SK-MEL-5 (cell line): ENCODE data around the gene PDSS2. TPM values are rescaled to one million over a fixed set of nuclear protein-coding genes. Genes with fewer than 3 reads are reported as not detected.
A peak's percentile ranks its signal among the peaks of the same experiment; 100 is the strongest.
"Not testable (repeated sequence)": the region's sequence is repeated elsewhere in the genome, so short reads cannot be mapped to it uniquely, and the experiment has no call there.

Experiments
- DNase-seq: peaks from one replicate; pipeline ENCODE4 v3.0.0-alpha.2; 2016; ENCODE audit warnings: low read depth, low spot score
- in situ Hi-C: cut with HindIII; loops from 2 replicates; pipeline ENCODE4 v1.10.0; 2016; ENCODE audit warnings: low sequenced_read_pairs, high pct_unique_total_duplicates, low pct_unique_long_range_greater_than_20kb
- total RNA-seq: library from RNA; depleted of rRNA; stranded (reverse); fragments of >200 nt; shearing (Covaris generic); gene quantifications from 2 replicates; pipeline ENCODE4 v1.2.3, GENCODE V29; 2014

PDSS2 gene
- total RNA-seq, 1 experiment from 2014 or later: 12.6 TPM

DNA sequence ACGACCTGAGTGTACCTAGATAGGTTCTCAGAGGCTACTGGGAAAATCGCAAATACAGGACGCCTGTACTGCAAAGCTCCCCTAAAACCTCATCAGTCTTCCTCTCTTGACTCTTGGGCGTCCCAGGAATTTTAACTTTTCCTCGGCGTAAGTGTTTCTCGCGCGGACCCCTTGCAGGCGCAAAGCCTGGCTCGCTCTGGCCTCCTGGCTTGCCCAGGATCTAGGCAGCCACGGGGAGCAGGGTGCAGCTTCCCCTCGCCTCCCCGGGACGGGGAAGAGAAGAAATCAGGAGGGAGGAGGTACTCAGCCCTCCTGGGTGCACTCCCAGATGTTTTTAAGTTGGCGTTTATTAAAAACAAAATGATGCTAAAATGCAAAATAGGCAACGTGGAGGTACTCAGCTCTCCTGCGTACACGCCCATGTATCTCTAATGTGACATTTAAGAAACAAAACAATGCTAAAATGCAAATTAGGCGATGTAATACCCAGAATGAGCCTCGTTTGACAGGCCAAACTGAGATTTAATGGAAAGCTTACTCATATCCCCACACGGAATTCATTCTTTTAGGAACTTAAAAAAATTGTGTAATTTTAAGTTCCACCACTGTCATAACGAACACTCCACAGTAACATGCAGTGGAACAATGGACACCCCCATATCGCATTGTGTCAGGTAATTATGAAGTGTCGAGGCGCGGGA lies 29.0 kb upstream of the PDSS2 start:
- in situ Hi-C loops: no loop called here

DNA sequence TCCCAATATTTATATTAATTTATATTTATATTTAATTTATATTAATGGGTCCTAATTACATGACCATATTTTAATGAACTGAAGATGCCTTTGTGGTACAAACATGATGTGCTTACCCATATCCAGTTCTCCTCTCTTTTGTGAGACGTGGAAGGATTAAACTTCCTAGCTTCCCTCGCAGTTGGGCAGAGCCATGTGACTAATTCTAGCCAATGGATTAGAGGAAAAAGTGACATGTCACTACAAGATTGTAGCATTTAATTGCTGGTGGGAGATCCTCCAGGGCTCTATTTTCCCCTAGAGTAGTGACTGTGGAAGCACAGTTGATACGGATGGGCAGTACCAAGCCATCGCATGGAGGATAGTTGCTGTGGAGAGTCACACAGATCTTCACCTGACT lies 25.8 kb upstream of the PDSS2 start:
- no peak for DNase-seq
- in situ Hi-C loops: no loop called here

More for the DNA sequence above, 29.0 kb upstream of the PDSS2 start:
- DNase-seq: no peak

DNA sequence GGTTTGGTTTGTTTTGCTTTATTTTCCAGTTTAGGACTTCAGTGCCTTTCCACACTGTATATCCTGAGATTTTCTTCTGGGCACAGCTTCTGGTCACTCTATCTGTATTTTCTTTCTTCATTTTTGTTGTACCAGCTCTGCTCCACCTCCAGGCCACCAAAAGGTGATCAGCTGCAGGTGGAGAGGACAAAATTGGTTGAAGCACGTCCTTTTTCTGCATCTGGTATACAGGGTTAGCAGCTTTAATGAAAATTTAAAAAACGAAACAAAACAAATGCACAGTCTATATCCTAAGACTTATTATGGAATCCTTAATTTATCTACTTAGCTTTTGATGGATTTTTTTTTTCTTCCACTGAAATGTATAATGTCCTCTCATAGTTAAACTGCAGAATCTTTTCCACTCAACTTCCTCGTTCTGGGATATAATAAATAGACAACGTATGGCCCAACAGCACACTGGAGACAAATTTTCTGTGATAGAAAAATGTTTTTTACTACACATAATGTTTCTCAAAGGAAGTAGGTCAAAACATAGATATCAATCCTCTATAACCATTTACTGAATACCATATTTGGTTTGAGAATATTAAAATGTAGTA lies 19.8 kb upstream of the PDSS2 start:
- no peak for DNase-seq
- in situ Hi-C loops: no loop called here

DNA sequence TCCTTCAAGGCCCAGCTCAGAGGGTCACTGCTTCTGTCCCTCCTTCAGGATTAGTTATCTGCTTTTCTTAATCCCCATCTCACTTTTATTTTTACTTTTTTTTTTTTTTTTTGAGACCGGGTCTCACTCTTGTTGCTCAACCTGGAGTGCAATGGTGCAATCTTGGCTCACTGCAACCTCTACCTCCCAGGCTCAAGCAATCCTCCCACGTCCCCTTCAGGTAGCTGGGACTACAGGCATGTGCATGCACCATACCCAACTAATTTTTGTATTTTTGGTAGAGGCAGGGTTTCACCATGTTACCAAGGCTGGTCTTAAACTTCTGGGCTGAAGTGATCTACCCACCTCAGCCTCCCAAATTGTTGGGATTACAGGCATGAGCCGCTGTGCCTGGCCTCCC lies 16.5 kb upstream of the PDSS2 start:
- DNase-seq, in situ Hi-C loops: not testable (repeated sequence)

DNA sequence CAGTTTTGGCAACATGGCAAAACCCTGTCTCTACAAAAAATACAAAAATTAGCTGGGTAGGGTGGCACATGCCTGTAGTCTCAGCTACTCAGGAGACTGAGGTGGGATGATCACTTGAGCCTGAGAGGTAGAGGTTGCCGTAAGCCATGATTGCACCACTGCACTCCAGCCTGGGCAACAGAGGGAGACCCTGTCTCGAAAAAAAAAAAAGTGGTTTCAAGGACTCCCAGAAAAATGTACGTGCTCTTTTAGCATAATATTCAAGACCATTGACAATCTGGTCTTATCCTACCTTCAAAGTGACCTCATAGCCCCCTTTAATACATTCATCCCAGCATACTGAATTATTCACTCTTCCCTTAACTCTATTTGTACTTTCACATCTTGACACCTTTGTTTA lies 16.0 kb upstream of the PDSS2 start:
- DNase-seq, in situ Hi-C loops: not testable (repeated sequence)

DNA sequence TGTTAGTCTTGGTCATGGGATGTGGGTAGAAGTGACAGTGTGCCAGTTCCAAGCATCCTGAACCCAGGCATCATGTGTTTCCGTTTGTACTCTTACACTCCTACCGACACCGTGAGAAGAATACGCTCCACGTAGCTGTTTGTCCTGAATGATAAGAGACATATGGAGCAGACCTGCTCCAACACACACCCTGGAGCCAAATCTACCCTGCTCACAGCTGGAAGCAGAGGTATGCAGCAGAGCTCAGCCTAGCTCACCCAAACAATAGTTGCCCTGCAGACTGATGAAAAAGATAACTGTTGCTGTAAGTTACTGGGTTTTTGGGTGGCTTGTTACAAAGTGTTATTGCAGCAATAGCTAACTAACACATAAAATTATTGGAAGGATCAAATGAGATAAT lies 14.3 kb upstream of the PDSS2 start:
- in situ Hi-C loops: no loop called here
- DNase-seq: no peak

DNA sequence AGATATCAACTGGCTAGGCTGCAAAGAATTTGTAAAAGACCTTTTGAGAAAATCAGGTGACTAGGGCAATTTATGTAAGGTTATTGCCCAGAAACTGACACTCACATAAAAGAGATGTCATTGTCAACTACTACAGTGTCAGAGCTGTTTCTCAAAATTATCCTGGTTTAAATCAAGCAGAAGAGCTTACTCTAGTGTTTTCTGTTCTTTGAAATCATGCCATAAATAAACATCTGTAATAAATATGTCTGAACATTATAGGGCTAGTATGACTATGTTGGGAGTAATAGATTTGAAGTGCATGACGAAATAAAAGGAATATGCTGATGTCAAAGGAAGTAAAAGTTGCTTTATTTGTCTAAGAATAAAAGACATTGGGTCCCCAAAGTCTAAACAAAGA lies 11.0 kb upstream of the PDSS2 start:
- in situ Hi-C loops: no loop called here
- DNase-seq: no peak

DNA sequence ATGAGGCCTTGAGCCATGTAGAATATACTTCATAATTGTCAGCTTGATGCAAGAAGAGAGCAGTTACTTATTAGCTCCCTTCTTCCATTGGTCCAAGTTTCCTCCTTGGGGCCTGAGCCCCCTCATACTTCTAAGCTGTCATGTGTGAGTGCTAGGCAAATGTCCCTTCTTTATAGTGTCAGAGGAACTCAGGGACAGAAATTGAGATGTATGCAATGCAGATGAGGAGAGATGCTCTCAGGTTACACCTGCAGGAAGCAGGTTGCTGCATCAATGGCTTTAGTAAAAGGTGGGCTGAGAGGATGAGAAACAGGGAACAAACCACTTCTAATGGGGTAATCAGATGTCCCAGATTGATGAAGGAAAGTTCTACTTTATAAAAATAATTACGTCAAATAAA lies 6.7 kb upstream of the PDSS2 start:
- in situ Hi-C loops: no loop called here
- DNase-seq: no peak

DNA sequence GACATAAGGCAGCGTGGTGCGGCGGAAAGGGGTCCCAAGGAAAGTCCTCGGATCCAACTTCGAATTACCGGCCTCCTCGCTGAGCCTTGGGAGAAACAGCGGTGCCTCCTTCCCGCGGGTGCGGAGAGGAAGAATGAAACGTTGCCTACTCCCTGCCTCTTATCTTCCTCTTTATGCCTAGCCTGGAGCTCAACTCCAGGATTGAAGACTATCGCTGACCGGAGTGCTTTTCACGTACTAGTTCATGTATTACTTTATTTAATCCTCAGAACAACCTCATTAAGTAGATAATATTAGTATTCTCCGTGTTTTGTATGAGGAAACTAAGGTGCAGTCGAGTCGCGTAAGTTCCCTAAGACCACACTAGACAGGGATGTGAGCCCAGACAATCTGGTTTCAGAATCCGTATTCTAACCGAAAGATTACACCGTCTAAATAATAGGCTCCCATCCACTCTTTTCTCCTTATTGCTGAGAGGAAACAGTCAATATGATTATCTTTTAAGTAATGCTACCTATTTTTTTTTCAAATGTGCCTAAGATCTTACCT lies 793 bp upstream of the PDSS2 start:
- in situ Hi-C loops: no loop called here
- DNase-seq: peak; percentile 4

DNA sequence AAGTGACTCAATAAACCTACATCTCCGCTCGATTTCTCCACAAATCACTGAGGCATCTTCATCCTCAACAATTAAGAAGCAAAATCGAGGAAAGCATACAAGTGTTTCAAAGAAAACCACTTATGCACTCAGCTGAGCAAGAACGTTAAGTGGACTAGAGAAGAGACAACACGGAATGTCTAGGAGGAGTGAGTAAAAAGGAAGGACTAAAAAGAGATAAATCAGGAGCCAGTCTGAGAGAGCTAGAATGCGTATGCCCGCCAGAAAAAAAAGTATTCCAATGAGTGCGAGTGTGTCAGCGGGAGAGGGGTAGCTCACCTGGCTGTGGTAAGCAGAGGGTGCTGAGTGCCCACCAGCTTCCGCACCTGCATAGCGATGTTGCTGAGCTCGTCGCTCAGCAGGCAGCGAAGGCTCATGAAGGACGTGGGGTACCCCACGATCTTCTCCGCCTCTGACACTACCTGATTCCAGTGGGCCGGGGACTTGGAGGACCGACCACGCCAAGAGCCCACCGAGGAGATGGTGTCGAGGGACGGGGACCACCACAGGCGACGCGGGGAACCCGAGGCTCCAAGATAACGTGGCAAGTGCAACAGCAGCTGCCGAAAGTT lies 587 bp downstream of the PDSS2 start:
- in situ Hi-C loops: no loop called here
- peak; percentile 7 for DNase-seq

DNA sequence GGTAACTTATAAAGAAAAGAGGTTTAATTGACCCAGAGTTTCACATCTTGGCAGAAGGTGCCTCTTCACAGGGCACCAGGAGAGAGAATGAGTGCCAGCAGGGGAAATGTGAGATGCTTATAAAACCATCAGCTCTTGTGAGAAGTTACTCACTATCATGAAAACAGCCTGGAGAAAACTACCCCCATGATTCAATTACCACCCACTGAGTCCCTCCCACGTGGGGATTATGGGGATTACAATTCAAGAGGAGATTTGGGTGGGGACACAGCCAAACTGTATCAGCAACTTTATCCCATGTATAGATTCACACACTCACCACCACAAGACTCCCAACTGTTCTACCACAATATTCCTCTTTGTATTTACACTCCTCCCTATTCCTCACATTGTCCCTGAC lies 10.6 kb downstream of the PDSS2 start:
- in situ Hi-C loops: no loop called here
- no peak for DNase-seq

DNA sequence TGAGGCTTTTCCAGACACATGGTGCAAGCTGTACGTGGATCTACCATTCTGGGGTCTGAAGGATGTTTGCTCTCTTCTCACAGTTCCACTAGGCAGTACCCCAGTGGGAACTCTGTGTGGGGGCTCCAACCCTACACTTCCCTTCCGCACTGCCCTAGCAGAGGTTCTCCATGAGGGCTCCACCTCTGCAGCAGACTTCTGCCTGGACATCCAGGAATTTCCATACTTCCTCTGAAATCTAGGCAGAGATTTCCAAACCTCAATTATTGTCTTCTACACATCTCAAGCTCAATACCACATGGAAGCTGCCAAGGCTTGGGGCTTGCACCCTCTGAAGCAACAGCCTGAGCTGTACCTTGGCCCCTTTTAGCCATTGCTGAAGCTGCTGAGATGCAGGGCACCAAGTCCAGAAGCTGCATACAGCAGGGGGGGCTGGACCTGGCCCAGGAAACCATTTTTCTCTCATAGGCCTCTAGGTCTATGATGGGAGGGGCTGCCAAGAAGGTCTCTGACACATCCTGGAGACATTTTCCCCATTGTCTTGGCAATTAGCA lies 11.6 kb downstream of the PDSS2 start:
- in situ Hi-C loops: no loop called here
- DNase-seq: no peak

DNA sequence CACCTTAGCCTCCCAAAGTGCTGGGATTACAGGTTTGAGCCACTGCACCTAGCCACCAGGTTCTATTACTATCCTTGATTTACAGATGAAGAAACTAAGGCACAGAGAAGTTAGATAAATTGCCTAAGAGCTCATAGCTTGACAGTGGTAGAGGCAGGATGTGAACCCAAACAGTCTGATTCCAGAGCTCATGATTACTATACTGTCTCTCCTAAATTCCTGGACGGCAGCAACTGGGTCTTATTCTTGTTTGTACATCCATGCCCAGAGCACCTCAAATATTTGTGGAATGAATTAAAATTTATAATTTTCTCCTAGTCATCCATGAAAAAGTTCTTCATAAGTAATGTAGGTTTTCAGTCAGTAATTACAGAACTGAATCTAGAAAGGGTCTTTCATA lies 15.1 kb downstream of the PDSS2 start:
- in situ Hi-C loops: no loop called here
- DNase-seq: no peak

DNA sequence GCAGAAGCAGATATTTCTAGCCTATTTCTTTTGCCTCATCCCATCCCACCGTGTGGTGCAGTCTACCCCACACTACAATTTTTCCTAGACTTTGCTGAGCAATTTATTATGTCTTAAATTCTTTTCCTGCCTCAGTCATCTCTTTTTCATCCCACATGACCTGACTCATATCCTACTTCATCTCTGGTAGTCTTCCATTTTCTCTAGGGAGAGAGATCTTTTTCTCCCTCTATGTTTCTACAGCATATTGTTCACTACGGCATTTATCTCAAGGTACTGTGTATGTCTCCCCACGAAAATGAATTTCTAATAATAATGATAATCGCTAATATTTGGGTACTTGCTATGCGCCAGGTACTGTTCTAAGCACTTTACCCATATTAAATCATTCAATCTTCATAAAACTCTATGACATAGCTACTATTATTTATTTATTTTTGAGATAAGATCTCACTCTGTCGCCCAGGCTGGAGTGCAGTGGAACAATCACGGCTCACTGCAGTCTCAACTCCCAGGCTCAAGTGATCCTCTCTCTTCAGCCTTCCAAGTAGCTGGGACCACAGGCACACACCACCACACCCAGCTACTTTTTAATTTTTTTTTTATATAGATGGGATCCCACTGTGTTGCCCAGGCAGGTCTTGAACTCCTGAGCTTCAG lies 15.6 kb downstream of the PDSS2 start:
- in situ Hi-C loops: no loop called here
- DNase-seq: no peak

DNA sequence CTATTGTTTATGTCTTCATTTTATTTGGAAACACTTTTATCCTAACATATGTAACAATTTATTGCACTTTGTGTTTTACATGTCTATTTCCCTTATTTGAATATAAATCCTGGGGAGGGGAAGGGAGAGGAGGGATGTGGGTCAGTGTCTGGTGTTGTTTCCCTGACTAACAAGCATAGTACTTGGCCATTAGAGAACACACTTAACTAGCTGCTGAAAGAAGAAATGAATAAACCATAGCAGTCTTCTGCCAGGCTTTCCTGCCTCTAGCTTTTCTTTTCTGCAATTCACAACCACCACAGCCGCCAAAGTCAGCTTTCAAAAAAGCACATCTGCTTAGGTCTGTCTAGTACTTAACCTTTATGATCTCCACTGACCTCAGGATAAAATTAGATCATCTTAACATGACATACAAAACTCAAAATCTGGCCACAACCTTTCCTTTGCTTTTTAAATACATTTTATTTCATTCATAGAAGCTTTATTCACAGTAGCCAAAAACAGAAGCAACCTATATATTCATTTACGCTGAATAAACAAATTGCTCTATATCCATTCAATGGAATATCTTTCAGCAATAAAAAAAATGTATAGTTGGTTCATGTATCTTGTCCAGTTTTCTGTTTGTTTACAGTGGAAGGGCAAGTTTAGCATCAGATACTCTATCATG lies 16.3 kb downstream of the PDSS2 start:
- no peak for DNase-seq
- in situ Hi-C loops: no loop called here

DNA sequence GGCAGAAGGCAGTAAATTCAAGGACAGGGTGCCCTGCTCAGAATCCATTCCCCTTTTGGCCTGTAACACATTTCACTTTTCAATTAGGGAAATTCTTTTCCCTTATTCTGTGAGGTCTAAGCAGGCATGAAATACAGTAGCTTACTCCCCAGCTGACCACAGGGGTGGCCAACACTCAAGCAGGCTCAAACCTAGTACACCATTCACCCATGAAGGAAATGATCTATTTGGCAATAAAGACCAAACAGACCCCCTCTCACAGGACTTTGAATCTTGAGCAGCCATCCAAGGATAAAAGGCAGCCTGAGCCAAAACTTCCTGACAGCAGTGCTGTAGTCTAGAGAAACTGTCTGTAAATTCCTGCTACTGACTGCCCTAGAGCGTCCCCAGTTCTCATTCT lies 17.7 kb downstream of the PDSS2 start:
- DNase-seq: no peak

DNA sequence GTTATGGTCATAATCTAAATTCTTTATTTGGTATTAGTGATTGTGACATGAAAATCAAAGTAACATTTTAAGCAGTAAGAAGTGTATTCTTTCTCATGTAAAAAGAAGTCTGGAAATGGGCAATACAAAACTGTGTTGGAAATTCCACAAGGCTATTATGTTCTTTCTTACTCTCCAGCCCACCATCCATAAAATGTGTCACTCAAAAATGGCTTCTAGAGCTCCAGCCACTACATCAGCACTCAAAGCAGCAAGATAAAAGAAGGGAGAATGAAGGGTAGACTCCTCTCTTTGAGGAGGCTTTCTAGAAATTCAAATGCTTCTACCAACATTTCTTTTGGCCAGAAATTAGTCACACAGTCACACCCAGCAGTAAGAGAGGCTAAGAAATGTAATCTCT lies 18.4 kb downstream of the PDSS2 start:
- in situ Hi-C loops: no loop called here
- no peak for DNase-seq

More for the DNA sequence above, 17.7 kb downstream of the PDSS2 start:
- in situ Hi-C loops: no loop called here

DNA sequence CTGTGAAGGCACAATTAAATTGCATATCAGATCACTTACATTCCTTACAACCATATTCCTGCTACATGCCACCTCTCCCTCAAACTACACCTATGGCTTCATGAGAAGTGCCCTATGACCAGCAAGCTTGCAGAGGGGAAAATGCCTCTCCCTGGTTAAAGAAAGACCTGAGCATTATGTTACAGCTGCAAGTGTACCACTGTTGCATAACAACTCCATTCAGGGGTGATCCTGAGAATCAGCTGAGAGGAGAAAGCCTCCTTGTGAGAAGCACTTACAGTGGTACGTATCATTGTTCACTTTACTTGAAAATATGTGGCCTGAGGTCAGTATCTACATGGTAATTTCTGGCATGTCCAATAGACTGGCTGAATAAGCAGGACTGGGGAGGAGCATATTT lies 20.0 kb downstream of the PDSS2 start:
- in situ Hi-C loops: no loop called here
- DNase-seq: no peak
